Prostate gland (tissue), 2 donors: ENCODE measurements around the gene EDRF1. TPM values are rescaled to one million over a fixed set of nuclear protein-coding genes. Genes with fewer than 3 reads are reported as not detected.

Experiments
- DNase-seq: peaks from one replicate; pipeline ENCODE4 v3.0.0-alpha.2; 2019; ENCODE audit warnings: low spot score
- H3K27ac ChIP-seq, 2 donors: fragments of 200-600 bp; sonication (generic); 2 replicates each; pipeline ENCODE4 v1.5.1; 2017 to 2019
- H3K27me3 ChIP-seq: fragments of 200-600 bp; sonication (generic); replicated peaks from 2 replicates; pipeline ENCODE4 v1.5.1; 2019; ENCODE audit not compliant: insufficient read depth
- H3K36me3 ChIP-seq, 2 donors: fragments of 200-600 bp; sonication (generic); 1 replicate in 1 of 2; 2 replicates in 1 of 2; pipeline versions ENCODE4 v1.5.1 to v1.8.1; 2017 to 2019
- H3K4me1 ChIP-seq: fragments of 200-600 bp; sonication (generic); replicated peaks from 2 replicates; pipeline ENCODE4 v1.5.1; 2019
- H3K4me3 ChIP-seq, 2 donors: fragments of 200-600 bp; sonication (generic); 2 replicates each; pipeline ENCODE4 v1.5.1; 2017 to 2019
- H3K9me3 ChIP-seq: fragments of 200-600 bp; sonication (generic); 2 replicates; pipeline ENCODE4 v1.5.1; 2017
- CTCF ChIP-seq, 4 experiments: fragments of 200-600 bp in 2 of 4; fragments of 450-650 bp in 2 of 4; sonication (generic) in 2 of 4; IDR thresholded peaks; 1 replicate in 3 of 4; 2 replicates in 1 of 4; pipeline ENCODE4 v1.5.1; 2016 to 2019; ENCODE audit warnings: antibody characterized with exemption in 4 of 4, mild to moderate bottlenecking in 2 of 4, moderate library complexity in 2 of 4
- POLR2A ChIP-seq: fragments of 450-650 bp; IDR thresholded peaks from one replicate; pipeline ENCODE4 v1.6.1; 2016; ENCODE audit warnings: antibody characterized with exemption, mild to moderate bottlenecking
- POLR2AphosphoS5 ChIP-seq: sonication (generic); formaldehyde crosslinking; IDR thresholded peaks from one replicate; pipeline ENCODE4 v1.6.1; 2017; ENCODE audit warnings: antibody characterized with exemption
- WGBS: methylation state at CpG from one replicate; pipeline ENCODE4 v1.1.5; 2018; 5-methylcytosine and 5-hydroxymethylcytosine counted together
- intact Hi-C: fragments of 100-400 bp; cut with DNase I; formaldehyde crosslinking; loops from one replicate; pipeline ENCODE4 v1.14.2; 2022
- total RNA-seq, 2 donors: library from RNA; depleted of rRNA; stranded (reverse); fragments of >200 nt; gene quantifications; one replicate each; pipeline ENCODE4 v1.1.0, GENCODE V29; 2016

EDRF1 gene
- total RNA-seq, 2 donors from 2014 or later, result 18.9 to 49.6 TPM

- no peaks in the 10 kb centered on the region for H3K9me3 ChIP-seq
- no peaks in the 10 kb centered on the region for H3K36me3 ChIP-seq
- 93% methylated on average over 8 of the region's 8 CpGs for WGBS
- TF ChIP-seq POLR2AphosphoS5, result no peak
- no peak for TF ChIP-seq POLR2A
- TF ChIP-seq CTCF (IDR thresholded peaks at IDR 0.05), result no peak
- no peak overlapping the region for H3K4me3 ChIP-seq
- H3K27me3 ChIP-seq, result no peaks in the 10 kb centered on the region
- DNase-seq, result no peak
- intact Hi-C loops, result no loop called here
- H3K27ac ChIP-seq, result no peak overlapping the region
- H3K4me1 ChIP-seq, result no peaks in the 10 kb centered on the region
These were observed 61.9 kb downstream of the EDRF1 start for GRCh38 chr10:125781374-125781773.

GRCh38 chr10:125782054-125782453 is 62.5 kb downstream of the EDRF1 start:
- no peak overlapping the region for H3K4me3 ChIP-seq
- H3K27ac ChIP-seq, result no peak overlapping the region
- no peak for DNase-seq
- 85% methylated on average over 11 of the region's 11 CpGs for WGBS
- intact Hi-C loops, result no loop called here
- no peaks in the 10 kb centered on the region for H3K4me1 ChIP-seq
- H3K9me3 ChIP-seq, result no peaks in the 10 kb centered on the region
- TF ChIP-seq POLR2A (no peak), POLR2AphosphoS5 (no peak), CTCF (IDR thresholded peaks at IDR 0.05) (no peak)
- no peaks in the 10 kb centered on the region for H3K27me3 ChIP-seq
- H3K36me3 ChIP-seq, result no peaks in the 10 kb centered on the region

GRCh38 chr10:125782616-125783015 is 63.1 kb downstream of the EDRF1 start:
- no peaks in the 10 kb centered on the region for H3K27me3 ChIP-seq
- H3K4me3 ChIP-seq, result no peak overlapping the region
- TF ChIP-seq CTCF (IDR thresholded peaks at IDR 0.05) (no peak), POLR2AphosphoS5 (no peak), POLR2A (no peak)
- no peaks in the 10 kb centered on the region for H3K36me3 ChIP-seq
- H3K4me1 ChIP-seq, result no peaks in the 10 kb centered on the region
- 87% methylated on average over 11 of the region's 11 CpGs for WGBS
- H3K27ac ChIP-seq, result no peak overlapping the region
- intact Hi-C loops, result no loop called here
- H3K9me3 ChIP-seq, result no peaks in the 10 kb centered on the region
- no peak for DNase-seq

GRCh38 chr10:125783408-125783807 is 63.9 kb downstream of the EDRF1 start:
- H3K4me1 ChIP-seq, result no peaks in the 10 kb centered on the region
- DNase-seq, result no peak
- no peaks in the 10 kb centered on the region for H3K36me3 ChIP-seq
- WGBS, result 92% methylated on average over 7 of the region's 7 CpGs
- TF ChIP-seq CTCF (IDR thresholded peaks at IDR 0.05), result no peak
- TF ChIP-seq POLR2AphosphoS5, result no peak
- no peak for TF ChIP-seq POLR2A
- H3K27me3 ChIP-seq, result no peaks in the 10 kb centered on the region
- no peak overlapping the region for H3K4me3 ChIP-seq
- intact Hi-C loops, result no loop called here
- H3K27ac ChIP-seq, result no peak overlapping the region
- H3K9me3 ChIP-seq, result no peaks in the 10 kb centered on the region

- DNase-seq, result no peak
- no peaks in the 10 kb centered on the region for H3K4me1 ChIP-seq
- H3K27ac ChIP-seq, result no peak overlapping the region
- TF ChIP-seq POLR2AphosphoS5 (no peak), POLR2A (no peak), CTCF (IDR thresholded peaks at IDR 0.05) (no peak)
- intact Hi-C loops, result no loop called here
- H3K27me3 ChIP-seq, result no peaks in the 10 kb centered on the region
- H3K4me3 ChIP-seq, result no peak overlapping the region
- WGBS, result 50% methylated on average over 6 of the region's 6 CpGs
- no peaks in the 10 kb centered on the region for H3K9me3 ChIP-seq
- no peaks in the 10 kb centered on the region for H3K36me3 ChIP-seq
These were observed 64.4 kb downstream of the EDRF1 start for GRCh38 chr10:125783957-125784356.
